Liver (tissue), 9 donors: ENCODE results near the gene KRT76. TPM values are rescaled to one million over a fixed set of nuclear protein-coding genes. Genes with fewer than 3 reads are reported as not detected.

ENCODE experiments used
- DNase-seq: peaks from one replicate; pipeline ENCODE4 v3.0.0-alpha.2; 2017; ENCODE audit warnings: low spot score
- H3K27ac ChIP-seq, 2 donors: one replicate each; pipeline ENCODE4 v1.7.0; 2013; ENCODE audit warnings: inconsistent platforms in 2 of 2, low read length in 2 of 2, control low read depth in 1 of 2, low read depth in 1 of 2, mild to moderate bottlenecking in 1 of 2
- H3K27me3 ChIP-seq, 4 donors: one replicate each; pipeline versions ENCODE4 v1.6.1 to v1.7.0; 2013; ENCODE audit warnings: low read length in 3 of 4, inconsistent platforms in 1 of 4, mild to moderate bottlenecking in 1 of 4, moderate library complexity in 1 of 4; ENCODE audit not compliant: control insufficient read depth in 4 of 4, insufficient read depth in 4 of 4
- H3K36me3 ChIP-seq, 4 donors: one replicate each; pipeline versions ENCODE4 v1.6.1 to v1.7.0; 2013; ENCODE audit warnings: low read length in 3 of 4, mild to moderate bottlenecking in 3 of 4, low read depth in 1 of 4, moderate library complexity in 1 of 4; ENCODE audit not compliant: control insufficient read depth in 4 of 4, insufficient read depth in 3 of 4
- H3K4me1 ChIP-seq, 4 donors: one replicate each; pipeline versions ENCODE4 v1.6.1 to v1.7.0; 2013; ENCODE audit warnings: low read length in 3 of 4, mild to moderate bottlenecking in 3 of 4, moderate library complexity in 1 of 4; ENCODE audit not compliant: control insufficient read depth in 4 of 4, insufficient read depth in 4 of 4
- H3K4me3 ChIP-seq, 3 donors: one replicate each; pipeline versions ENCODE4 v1.6.1 to v1.7.0; 2013; ENCODE audit warnings: low read length in 3 of 3, control low read depth in 1 of 3, low read depth in 1 of 3, mild to moderate bottlenecking in 1 of 3
- H3K9ac ChIP-seq, 2 donors: one replicate each; pipeline ENCODE4 v1.7.0; 2013; ENCODE audit warnings: low read length in 2 of 2, mild to moderate bottlenecking in 2 of 2, moderate library complexity in 2 of 2, control low read depth in 1 of 2, low read depth in 1 of 2
- H3K9me3 ChIP-seq, 4 donors: one replicate each; pipeline versions ENCODE4 v1.6.1 to v1.7.0; 2013; ENCODE audit warnings: low read length in 3 of 4; ENCODE audit not compliant: control insufficient read depth in 4 of 4
- EGR1 ChIP-seq, 2 donors: IDR thresholded peaks; 2 replicates each; pipeline ENCODE4 v1.6.1; 2016 to 2018; ENCODE audit warnings: antibody characterized with exemption in 2 of 2, low read depth in 2 of 2
- FOXA1 ChIP-seq: IDR thresholded peaks from 2 replicates; pipeline ENCODE4 v1.6.1; 2016; ENCODE audit warnings: antibody characterized with exemption
- FOXA2 ChIP-seq: IDR thresholded peaks from 2 replicates; pipeline ENCODE4 v1.6.1; 2016; ENCODE audit warnings: antibody characterized with exemption
- GABPA ChIP-seq, 2 donors: IDR thresholded peaks in 1 of 2; conservative IDR thresholded peaks in 1 of 2; 2 replicates each; pipeline ENCODE4 v1.6.1; 2016; ENCODE audit warnings: antibody characterized with exemption in 2 of 2, mild to moderate bottlenecking in 1 of 2, moderate library complexity in 1 of 2
- HNF4A ChIP-seq, 2 donors: conservative IDR thresholded peaks; 2 replicates each; pipeline ENCODE4 v1.6.1; 2016; ENCODE audit warnings: antibody characterized with exemption in 2 of 2, mild to moderate bottlenecking in 2 of 2
- HNF4G ChIP-seq: IDR thresholded peaks from 2 replicates; pipeline ENCODE4 v1.6.1; 2016; ENCODE audit warnings: antibody characterized with exemption
- JUND ChIP-seq, 2 donors: IDR thresholded peaks; 2 replicates each; pipeline ENCODE4 v1.6.1; 2016; ENCODE audit warnings: antibody characterized with exemption in 2 of 2
- NR2F2 ChIP-seq: IDR thresholded peaks from 2 replicates; pipeline ENCODE4 v1.6.1; 2016; ENCODE audit warnings: antibody characterized with exemption
- RAD21 ChIP-seq, 2 donors: IDR thresholded peaks; 2 replicates each; pipeline ENCODE4 v1.6.1; 2016; ENCODE audit warnings: antibody characterized with exemption in 2 of 2, mild to moderate bottlenecking in 2 of 2
- REST ChIP-seq: IDR thresholded peaks from 2 replicates; pipeline ENCODE4 v1.6.1; 2016; ENCODE audit warnings: antibody characterized with exemption, mild to moderate bottlenecking
- RXRA ChIP-seq, 2 donors: IDR thresholded peaks; 2 replicates each; pipeline ENCODE4 v1.6.1; 2017 to 2018; ENCODE audit warnings: antibody characterized with exemption in 2 of 2, mild to moderate bottlenecking in 1 of 2
- SP1 ChIP-seq: IDR thresholded peaks from 2 replicates; pipeline ENCODE4 v1.6.1; 2018; ENCODE audit warnings: antibody characterized with exemption, mild to moderate bottlenecking
- TAF1 ChIP-seq: conservative IDR thresholded peaks from 2 replicates; pipeline ENCODE4 v1.6.1; 2016; ENCODE audit warnings: antibody characterized with exemption, mild to moderate bottlenecking
- YY1 ChIP-seq: IDR thresholded peaks from 2 replicates; pipeline ENCODE4 v1.6.1; 2016; ENCODE audit warnings: antibody characterized with exemption, mild to moderate bottlenecking
- ZBTB33 ChIP-seq: IDR thresholded peaks from 2 replicates; pipeline ENCODE4 v1.6.1; 2016; ENCODE audit warnings: antibody characterized with exemption
- WGBS: extraction: QIAGEN DNeasy Blood & Tissue Kit; methylation state at CpG from one replicate; pipeline ENCODE4 v1.1.7; 2013; 5-methylcytosine and 5-hydroxymethylcytosine counted together
- polyA plus RNA-seq, 2 donors: library from polyadenylated mRNA; stranded (reverse) in 1 of 2; unstranded in 1 of 2; fragments of 200-250 nt in 1 of 2; fragments of >200 nt in 1 of 2; fragmentation: Nextera tagmentation in 1 of 2; extraction: Ambion mirVana in 1 of 2; gene quantifications; one replicate each; pipeline versions ENCODE4 v1.2.1 to v1.2.3, GENCODE V29; 2013 to 2015
- total RNA-seq, 2 donors: library from RNA; depleted of rRNA; stranded (reverse); fragments of >200 nt; gene quantifications; one replicate each; pipeline ENCODE4 v1.2.3, GENCODE V29; 2014
- TF ChIP-seq, protein P1 (sequence below): fragments of 150-350 bp; IDR thresholded peaks from 2 replicates; pipeline ENCODE4 v1.5.1; 2017; ENCODE audit warnings: improper control_type of control experiment, low read depth, low read length; ENCODE audit not compliant: missing input control
- TF ChIP-seq, protein P2 (sequence below): IDR thresholded peaks from 2 replicates; pipeline ENCODE4 v1.6.1; 2016; ENCODE audit warnings: antibody characterized with exemption
- TF ChIP-seq, protein P3 (sequence below): IDR thresholded peaks from 2 replicates; pipeline ENCODE4 v1.6.1; 2016; ENCODE audit warnings: antibody characterized with exemption
- donor health status: healthy.
- donor health status: healthy.
- donor health status: healthy.
- donor health status: healthy.
- donor health status: healthy.

KRT76 gene
- total and polyA plus RNA-seq, 4 donors: not detected

GRCh38 chr12:52739963-52740362, 37.2 kb downstream of the KRT76 start (continued):
- no peak for TF ChIP-seq EGR1 (IDR thresholded peaks at IDR 0.05; ENCODE audit: low read depth in 2 of 2)
- TF ChIP-seq YY1: no peak
- TF ChIP-seq, protein P1, sequence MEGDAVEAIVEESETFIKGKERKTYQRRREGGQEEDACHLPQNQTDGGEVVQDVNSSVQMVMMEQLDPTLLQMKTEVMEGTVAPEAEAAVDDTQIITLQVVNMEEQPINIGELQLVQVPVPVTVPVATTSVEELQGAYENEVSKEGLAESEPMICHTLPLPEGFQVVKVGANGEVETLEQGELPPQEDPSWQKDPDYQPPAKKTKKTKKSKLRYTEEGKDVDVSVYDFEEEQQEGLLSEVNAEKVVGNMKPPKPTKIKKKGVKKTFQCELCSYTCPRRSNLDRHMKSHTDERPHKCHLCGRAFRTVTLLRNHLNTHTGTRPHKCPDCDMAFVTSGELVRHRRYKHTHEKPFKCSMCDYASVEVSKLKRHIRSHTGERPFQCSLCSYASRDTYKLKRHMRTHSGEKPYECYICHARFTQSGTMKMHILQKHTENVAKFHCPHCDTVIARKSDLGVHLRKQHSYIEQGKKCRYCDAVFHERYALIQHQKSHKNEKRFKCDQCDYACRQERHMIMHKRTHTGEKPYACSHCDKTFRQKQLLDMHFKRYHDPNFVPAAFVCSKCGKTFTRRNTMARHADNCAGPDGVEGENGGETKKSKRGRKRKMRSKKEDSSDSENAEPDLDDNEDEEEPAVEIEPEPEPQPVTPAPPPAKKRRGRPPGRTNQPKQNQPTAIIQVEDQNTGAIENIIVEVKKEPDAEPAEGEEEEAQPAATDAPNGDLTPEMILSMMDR: no peak
- TF ChIP-seq RAD21 (IDR thresholded peaks at IDR 0.05): no peak
- TF ChIP-seq TAF1: no peak
- TF ChIP-seq NR2F2: no peak
- no peak for TF ChIP-seq HNF4G

GRCh38 chr12:52735816-52736632, 41.1 kb downstream of the KRT76 start:
- TF ChIP-seq YY1: no peak
- TF ChIP-seq GABPA (IDR thresholded peaks at IDR 0.05 in 1 of 2, conservative IDR thresholded peaks at IDR 0.05 in 1 of 2): no peak
- TF ChIP-seq FOXA1: no peak
- TF ChIP-seq SP1: no peak
- no peak for TF ChIP-seq FOXA2
- TF ChIP-seq, protein P2, sequence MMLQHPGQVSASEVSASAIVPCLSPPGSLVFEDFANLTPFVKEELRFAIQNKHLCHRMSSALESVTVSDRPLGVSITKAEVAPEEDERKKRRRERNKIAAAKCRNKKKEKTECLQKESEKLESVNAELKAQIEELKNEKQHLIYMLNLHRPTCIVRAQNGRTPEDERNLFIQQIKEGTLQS: no peak
- TF ChIP-seq REST: no peak
- TF ChIP-seq RXRA (IDR thresholded peaks at IDR 0.05): no peak
- TF ChIP-seq EGR1 (IDR thresholded peaks at IDR 0.05; ENCODE audit: low read depth in 2 of 2): no peak
- no peak for TF ChIP-seq JUND (IDR thresholded peaks at IDR 0.05)
- TF ChIP-seq ZBTB33: no peak
- no peak for TF ChIP-seq TAF1
- no peak for TF ChIP-seq HNF4G
- TF ChIP-seq, protein P1: no peak
- no peak for TF ChIP-seq NR2F2
- no peak for TF ChIP-seq RAD21 (IDR thresholded peaks at IDR 0.05)
- no peak for TF ChIP-seq HNF4A (conservative IDR thresholded peaks at IDR 0.05)
- TF ChIP-seq, protein P3, sequence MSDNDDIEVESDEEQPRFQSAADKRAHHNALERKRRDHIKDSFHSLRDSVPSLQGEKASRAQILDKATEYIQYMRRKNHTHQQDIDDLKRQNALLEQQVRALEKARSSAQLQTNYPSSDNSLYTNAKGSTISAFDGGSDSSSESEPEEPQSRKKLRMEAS: no peak
- H3K27ac ChIP-seq: no peak overlapping the region
- H3K4me1 ChIP-seq: no peaks in the 10 kb centered on the region
- no peaks in the 10 kb centered on the region for H3K36me3 ChIP-seq
- H3K9me3 ChIP-seq: no peaks in the 10 kb centered on the region
- no peak overlapping the region for H3K9ac ChIP-seq
- WGBS: 62% methylated on average over 5 of the region's 5 CpGs
- no peak overlapping the region for H3K4me3 ChIP-seq
- H3K27me3 ChIP-seq: peaks cover 0 to 3% (median 0%) of the 10 kb centered on the region in 4 donors
- DNase-seq: no peak
